LNCaP clone FGC (cell line): ENCODE results near the gene CISD3.

Experiments used
- DNase-seq: peaks from one replicate; pipeline ENCODE4 v3.0.0-alpha.2; 2011; ENCODE audit warnings: low read depth
- H3K4me3 ChIP-seq: 2 replicates; pipeline ENCODE4 v1.5.1; 2011; ENCODE audit warnings: mild to moderate bottlenecking, low read depth, low read length, control low read depth
- CTCF ChIP-seq: IDR thresholded peaks from 2 replicates; pipeline ENCODE4 v1.5.1; 2012; ENCODE audit warnings: mild to moderate bottlenecking; ENCODE audit not compliant: control insufficient read depth, insufficient read depth; ENCODE audit errors: extremely low read depth

CISD3 gene

GRCh38 chr17:38712593-38712992, 17.5 kb upstream of the CISD3 start:
- no peak overlapping the region for H3K4me3 ChIP-seq
- no peak for DNase-seq
- no peak for TF ChIP-seq CTCF

- DNase-seq, result no peak
- no peak overlapping the region for H3K4me3 ChIP-seq
- TF ChIP-seq CTCF, result no peak
Measured at GRCh38 chr17:38713456-38714075, 16.6 kb upstream of the CISD3 start.

- TF ChIP-seq CTCF, result no peak
- DNase-seq, result no peak
- H3K4me3 ChIP-seq, result no peak overlapping the region
Measured at GRCh38 chr17:38715216-38715943, 14.8 kb upstream of the CISD3 start.

- DNase-seq, result no peak
- TF ChIP-seq CTCF, result no peak
- H3K4me3 ChIP-seq, result no peak overlapping the region
Measured at GRCh38 chr17:38716368-38717005, 13.7 kb upstream of the CISD3 start.

- DNase-seq, result no peak
- no peak for TF ChIP-seq CTCF
Measured at GRCh38 chr17:38717139-38717745, 12.9 kb upstream of the CISD3 start.

GRCh38 chr17:38719289-38719942, 10.7 kb upstream of the CISD3 start:
- H3K4me3 ChIP-seq, result no peak overlapping the region
- no peak for TF ChIP-seq CTCF
- no peak for DNase-seq

More at GRCh38 chr17:38717139-38717745, 12.9 kb upstream of the CISD3 start:
- no peak overlapping the region for H3K4me3 ChIP-seq
